GM23338 (cell line): ENCODE data around the gene HSF2BP.

ENCODE experiments used
- CTCF ChIP-seq, 2 experiments: fragments of 200-600 bp in 1 of 2; sonication (generic) in 1 of 2; conservative IDR thresholded peaks; 2 replicates each; pipeline versions ENCODE4 v1.5.1 to v1.6.1; 2016 to 2017; ENCODE audit warnings: antibody characterized with exemption in 2 of 2, low read depth in 2 of 2, mild to moderate bottlenecking in 2 of 2, moderate library complexity in 1 of 2
- EZH2 ChIP-seq: fragments of 200-600 bp; sonication (generic); IDR thresholded peaks from one replicate; pipeline ENCODE4 v1.8.0; 2017; ENCODE audit warnings: antibody characterized with exemption, mild to moderate bottlenecking, low read depth; ENCODE audit not compliant: unreplicated experiment
- EZH2phosphoT487 ChIP-seq: fragments of 200-600 bp; sonication (generic); IDR thresholded peaks from one replicate; pipeline ENCODE4 v1.8.1; 2018; ENCODE audit warnings: antibody characterized with exemption; ENCODE audit not compliant: unreplicated experiment
- POLR2AphosphoS5 ChIP-seq: IDR thresholded peaks from 2 replicates; pipeline ENCODE4 v1.6.1; 2016; ENCODE audit warnings: antibody characterized with exemption, low read depth

DNA sequence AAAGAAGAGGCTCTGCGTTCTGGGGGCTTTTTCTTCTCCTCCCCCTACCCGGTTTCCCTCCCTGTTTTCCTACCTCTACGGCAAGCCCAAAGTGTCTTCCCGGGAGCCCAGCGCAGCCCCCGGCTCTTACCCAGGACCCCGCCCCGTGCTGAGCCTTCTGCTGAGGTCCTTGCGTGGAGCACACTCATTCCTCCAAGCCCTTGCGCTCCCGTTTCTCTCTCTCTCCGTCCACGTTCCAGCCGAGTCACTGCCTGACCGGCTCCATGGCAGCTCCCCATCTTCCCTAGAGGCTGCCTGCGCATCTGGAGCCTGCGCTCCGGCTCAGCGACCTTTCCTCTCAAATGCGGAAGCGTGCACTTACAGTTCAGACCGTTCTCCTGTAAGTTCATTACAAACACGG is 34.7 kb upstream of the HSF2BP start:
- TF ChIP-seq CTCF (conservative IDR thresholded peaks at IDR 0.05; ENCODE audit: low read depth in 2 of 2) (no peak), EZH2 (no peak), EZH2phosphoT487 (no peak), POLR2AphosphoS5 (no peak)
